GM12875 (cell line): ENCODE data around the gene ATXN7L1.

Experiments used
- H3K4me3 ChIP-seq: one replicate; pipeline ENCODE4 v1.5.1; 2011; ENCODE audit warnings: low read depth, low read length, control low read depth
- TF ChIP-seq, protein P1 (sequence below): IDR thresholded peaks from 2 replicates; pipeline ENCODE4 v1.5.1; 2011; ENCODE audit warnings: low read depth, mild to moderate bottlenecking, control low read depth, inconsistent platforms, low read length, moderate library complexity, borderline replicate concordance; ENCODE audit not compliant: insufficient read depth

The ATXN7L1 gene

DNA sequence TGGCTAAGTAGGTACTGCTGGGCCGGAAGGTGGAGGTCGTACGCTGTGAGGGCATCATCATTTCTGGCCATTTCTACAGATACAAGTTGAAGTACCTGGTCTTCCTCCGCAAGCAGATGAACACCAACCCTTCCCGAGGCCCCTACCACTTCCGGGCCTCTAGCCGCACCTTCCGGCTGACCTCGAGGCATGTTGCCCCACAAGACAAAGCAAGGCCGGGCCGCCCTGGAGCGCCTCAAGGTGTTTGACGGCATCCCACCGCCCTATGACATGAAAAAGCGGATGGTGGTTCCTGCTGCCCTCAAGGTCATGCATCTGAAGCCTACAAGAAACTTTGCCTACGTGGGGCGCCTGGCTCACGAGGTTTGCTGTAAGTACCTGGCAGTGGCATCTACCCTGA, 56.8 kb downstream of the ATXN7L1 start:
- TF ChIP-seq, protein P1, sequence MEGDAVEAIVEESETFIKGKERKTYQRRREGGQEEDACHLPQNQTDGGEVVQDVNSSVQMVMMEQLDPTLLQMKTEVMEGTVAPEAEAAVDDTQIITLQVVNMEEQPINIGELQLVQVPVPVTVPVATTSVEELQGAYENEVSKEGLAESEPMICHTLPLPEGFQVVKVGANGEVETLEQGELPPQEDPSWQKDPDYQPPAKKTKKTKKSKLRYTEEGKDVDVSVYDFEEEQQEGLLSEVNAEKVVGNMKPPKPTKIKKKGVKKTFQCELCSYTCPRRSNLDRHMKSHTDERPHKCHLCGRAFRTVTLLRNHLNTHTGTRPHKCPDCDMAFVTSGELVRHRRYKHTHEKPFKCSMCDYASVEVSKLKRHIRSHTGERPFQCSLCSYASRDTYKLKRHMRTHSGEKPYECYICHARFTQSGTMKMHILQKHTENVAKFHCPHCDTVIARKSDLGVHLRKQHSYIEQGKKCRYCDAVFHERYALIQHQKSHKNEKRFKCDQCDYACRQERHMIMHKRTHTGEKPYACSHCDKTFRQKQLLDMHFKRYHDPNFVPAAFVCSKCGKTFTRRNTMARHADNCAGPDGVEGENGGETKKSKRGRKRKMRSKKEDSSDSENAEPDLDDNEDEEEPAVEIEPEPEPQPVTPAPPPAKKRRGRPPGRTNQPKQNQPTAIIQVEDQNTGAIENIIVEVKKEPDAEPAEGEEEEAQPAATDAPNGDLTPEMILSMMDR = no peak
- H3K4me3 ChIP-seq = no peak overlapping the region

DNA sequence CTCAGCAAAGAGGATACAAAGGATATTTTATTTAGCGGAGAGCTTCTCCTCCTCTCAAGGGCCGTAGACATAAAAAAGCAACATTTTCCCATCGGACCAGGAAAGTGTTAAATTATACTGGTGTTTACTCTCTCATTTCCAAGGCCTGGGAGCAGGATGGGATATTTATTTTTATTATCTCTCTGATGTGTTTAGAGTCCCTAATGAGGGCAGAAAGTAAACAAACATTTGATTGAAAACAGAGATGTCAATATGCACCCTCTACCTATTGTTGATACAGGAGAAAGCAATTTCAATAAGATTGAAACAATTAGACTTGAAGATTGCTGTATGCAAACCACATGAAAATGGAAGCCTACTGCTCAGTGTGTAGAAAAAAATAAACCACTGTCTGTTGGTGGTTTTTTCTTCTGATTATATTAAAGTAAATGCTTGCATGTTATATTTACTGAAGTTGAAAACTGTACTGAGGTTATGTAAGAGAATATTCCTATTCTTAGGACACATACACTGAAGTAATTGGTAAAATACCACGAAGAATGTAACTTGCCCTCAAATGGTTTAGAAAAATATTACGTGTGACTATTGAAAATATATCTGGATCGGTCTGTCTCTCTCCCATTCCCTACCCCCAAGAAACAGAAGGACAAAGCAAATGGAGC, 59.3 kb downstream of the ATXN7L1 start:
- TF ChIP-seq, protein P1 = no peak
- no peak overlapping the region for H3K4me3 ChIP-seq

DNA sequence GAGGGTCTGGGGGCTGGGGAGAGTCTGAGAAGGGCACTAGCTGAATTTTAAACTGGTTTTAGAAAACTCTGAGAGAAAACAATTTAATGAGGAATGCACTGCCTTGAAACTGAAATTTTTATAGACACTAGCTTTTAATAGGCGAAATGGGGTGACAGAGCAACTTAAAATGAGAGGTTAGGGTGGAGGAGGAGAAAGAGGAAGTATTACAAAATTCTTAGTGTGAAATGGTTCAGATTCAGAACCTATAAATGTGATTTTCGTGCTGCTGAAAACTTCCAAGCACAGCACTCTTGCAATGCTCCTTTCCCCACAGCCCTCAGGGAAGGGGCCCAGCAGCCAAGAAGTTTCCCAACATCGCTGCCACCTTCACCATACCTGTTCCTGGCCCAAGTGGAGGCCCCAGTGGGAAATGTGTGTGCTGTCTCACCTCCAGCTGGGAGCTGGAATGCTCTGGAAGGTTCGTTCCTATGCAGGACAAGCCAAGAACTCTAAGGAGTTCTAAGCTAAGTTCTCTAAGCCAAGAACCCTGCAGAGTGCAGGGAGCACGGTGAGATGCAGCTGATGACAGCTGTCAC, 60.0 kb downstream of the ATXN7L1 start:
- TF ChIP-seq, protein P1 = no peak
- no peak overlapping the region for H3K4me3 ChIP-seq

DNA sequence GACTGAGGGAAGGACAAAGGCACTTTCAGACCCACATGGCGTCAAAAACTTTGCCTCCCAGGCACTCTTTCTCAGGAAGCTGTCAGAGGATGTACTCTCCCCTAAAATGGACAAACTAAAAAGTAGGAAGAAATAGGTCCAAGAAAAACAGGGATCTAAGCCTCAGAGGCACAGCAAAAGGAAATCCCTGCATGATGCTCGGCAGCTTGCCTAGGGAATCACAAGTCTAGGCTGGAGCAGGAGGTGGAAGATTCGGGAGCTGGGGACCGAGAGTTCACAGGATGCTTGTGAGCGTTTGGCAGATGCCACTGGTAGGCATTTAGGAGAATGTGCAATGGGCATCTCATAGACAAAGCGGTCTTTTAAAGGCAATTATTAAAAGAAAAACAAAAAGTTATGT, 60.8 kb downstream of the ATXN7L1 start:
- no peak overlapping the region for H3K4me3 ChIP-seq
- TF ChIP-seq, protein P1 = no peak

DNA sequence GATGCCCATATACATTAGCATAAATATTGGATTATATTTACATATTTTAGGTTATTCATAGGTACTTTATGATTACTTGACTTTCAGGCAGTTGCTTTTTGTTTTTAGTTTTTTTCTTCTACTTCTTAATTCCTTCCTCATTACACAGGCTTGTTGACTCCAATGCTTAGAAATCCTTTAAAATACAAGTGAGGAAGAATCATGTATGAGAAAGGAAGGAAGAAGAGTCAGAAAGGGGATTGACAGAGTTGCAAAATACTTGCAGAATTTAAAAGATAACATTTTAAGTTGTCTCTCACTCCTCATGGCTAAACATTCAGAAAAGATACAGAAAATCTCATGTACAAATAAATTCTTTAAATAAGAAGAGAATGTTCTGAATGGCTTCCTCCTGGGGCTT, 61.9 kb downstream of the ATXN7L1 start:
- TF ChIP-seq, protein P1 = no peak
- no peak overlapping the region for H3K4me3 ChIP-seq

DNA sequence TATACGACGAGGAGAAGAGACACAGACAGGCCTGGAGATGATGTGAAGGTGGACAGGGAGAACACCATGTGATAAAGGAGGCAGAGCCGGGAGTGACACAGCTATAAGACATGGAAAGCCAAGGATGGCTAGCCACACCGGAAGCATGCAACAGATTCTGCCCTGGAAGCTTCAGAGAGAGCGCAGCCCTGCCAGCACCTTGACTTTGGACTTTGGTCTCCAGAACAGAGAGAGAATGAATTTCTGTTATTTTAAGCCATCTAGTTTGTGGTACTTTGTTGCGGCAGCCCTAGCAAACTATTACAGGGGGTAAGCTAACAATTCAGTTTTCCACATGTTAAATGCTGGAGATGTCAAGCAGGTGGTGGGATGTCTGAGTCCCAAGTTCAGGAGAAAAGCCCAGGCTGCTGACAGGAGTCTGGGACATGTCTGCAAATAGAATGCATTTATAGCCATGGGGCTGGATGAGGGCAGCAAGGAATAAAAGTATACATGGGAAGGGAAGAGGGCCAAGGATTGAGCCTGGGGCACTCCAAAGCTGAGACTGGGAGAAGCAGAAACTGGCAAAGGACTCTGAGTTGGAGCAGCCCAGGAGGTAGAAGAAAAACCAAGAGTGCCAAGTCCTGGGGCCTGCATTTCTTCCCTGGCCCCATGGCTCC, 65.1 kb downstream of the ATXN7L1 start:
- TF ChIP-seq, protein P1 = no peak

DNA sequence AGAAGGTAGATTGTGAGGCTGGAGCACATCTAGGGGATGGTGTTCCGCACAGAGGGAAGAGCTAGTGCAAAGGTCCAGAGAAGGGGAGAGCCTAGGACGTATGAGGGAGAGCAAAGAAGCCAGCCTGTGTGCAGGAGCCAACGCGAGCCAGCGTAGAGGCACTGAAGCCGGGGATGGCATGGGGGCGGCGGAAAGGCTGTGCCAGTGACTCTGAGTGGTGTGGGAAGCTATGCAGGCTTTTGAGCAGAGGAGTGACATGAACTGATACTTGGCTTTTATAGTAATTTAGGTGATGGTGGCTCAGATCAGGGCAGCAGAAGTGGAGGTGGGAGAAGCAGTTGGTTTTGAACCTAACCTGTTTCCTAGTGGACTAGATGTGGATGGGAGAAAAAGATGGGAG, 65.8 kb downstream of the ATXN7L1 start:
- no peak overlapping the region for H3K4me3 ChIP-seq
- TF ChIP-seq, protein P1 = no peak

More for the DNA sequence above, 65.1 kb downstream of the ATXN7L1 start:
- H3K4me3 ChIP-seq = no peak overlapping the region
